Caco-2 (cell line): ENCODE results near the gene RPP25. TPM values are rescaled to one million over a fixed set of nuclear protein-coding genes. Genes with fewer than 3 reads are reported as not detected.

ENCODE experiments used
- BruUV-seq: library from RNA; stranded (reverse); fragments of 400-500 nt; replicated peaks from 2 replicates; lab custom pipeline; 2021; lab: Mats Ljungman, UMichigan
- CTCF ChIA-PET: fragments of 300-600 bp; sonication (Branson Sonifier 250); formaldehyde crosslinking; loops from one replicate; lab custom pipeline; 2022; ENCODE audit warnings: antibody characterized with exemption; lab: Charles Lee
- POLR2A ChIA-PET: fragments of 300-600 bp; sonication (Branson Sonifier 250); formaldehyde crosslinking; loops from one replicate; lab custom pipeline; 2022; ENCODE audit warnings: antibody characterized with exemption; lab: Charles Lee
- DNase-seq, 2 experiments: peaks; one replicate each; pipeline versions ENCODE4 v3.0.0 to v3.0.0-alpha.2; 2020 to 2022
- H3K27me3 ChIP-seq: replicated peaks from 2 replicates; pipeline ENCODE4 v1.6.0; 2011; ENCODE audit warnings: low read length; ENCODE audit not compliant: control insufficient read depth, insufficient read depth
- H3K36me3 ChIP-seq: 2 replicates; pipeline ENCODE4 v1.5.1; 2011; ENCODE audit warnings: low read length; ENCODE audit not compliant: control insufficient read depth, insufficient read depth
- H3K4me1 ChIP-seq: fragments of 250-450 bp; sonication (Bioruptor Pico); 2 replicates; pipeline ENCODE4 v1.5.1; 2020; ENCODE audit warnings: mild to moderate bottlenecking
- H3K4me3 ChIP-seq: 2 replicates; pipeline ENCODE4 v1.5.1; 2011; ENCODE audit warnings: low read depth, mild to moderate bottlenecking, control low read depth, low read length
- H3K9me3 ChIP-seq: fragments of 250-450 bp; sonication (Bioruptor Pico); 2 replicates; pipeline ENCODE4 v1.5.1; 2020; ENCODE audit warnings: mild to moderate bottlenecking, moderate library complexity
- H3K27ac Mint-ChIP-seq: one replicate; pipeline ENCODE4 v1.8.0; 2022; ENCODE audit warnings: mixed read lengths; ENCODE audit not compliant: unreplicated experiment
- H3K27me3 Mint-ChIP-seq: one replicate; pipeline ENCODE4 v1.8.0; 2022; ENCODE audit warnings: mixed read lengths; ENCODE audit not compliant: insufficient read depth, unreplicated experiment
- H3K36me3 Mint-ChIP-seq: one replicate; pipeline ENCODE4 v1.8.0; 2022; ENCODE audit warnings: mild to moderate bottlenecking, mixed read lengths; ENCODE audit not compliant: insufficient read depth, unreplicated experiment
- H3K4me1 Mint-ChIP-seq: one replicate; pipeline ENCODE4 v1.8.0; 2022; ENCODE audit warnings: low read depth, mixed read lengths; ENCODE audit not compliant: unreplicated experiment
- H3K4me3 Mint-ChIP-seq: one replicate; pipeline ENCODE4 v1.8.0; 2022; ENCODE audit warnings: mild to moderate bottlenecking, moderate library complexity, mixed read lengths; ENCODE audit not compliant: unreplicated experiment
- H3K9me3 Mint-ChIP-seq: one replicate; pipeline ENCODE4 v1.8.0; 2022; ENCODE audit warnings: mixed read lengths; ENCODE audit not compliant: unreplicated experiment
- CTCF ChIP-seq, 2 experiments: fragments of 200-600 bp in 1 of 2; IDR thresholded peaks; 1 replicate in 1 of 2; 2 replicates in 1 of 2; pipeline versions ENCODE4 v1.5.1 to v1.8.0; 2011 to 2022; ENCODE audit warnings: antibody characterized with exemption in 1 of 2, control low read depth in 1 of 2, inconsistent platforms in 1 of 2, low read depth in 1 of 2, low read length in 1 of 2, mild to moderate bottlenecking in 1 of 2, moderate library complexity in 1 of 2; ENCODE audit not compliant: insufficient read depth in 1 of 2, severe bottlenecking in 1 of 2, unreplicated experiment in 1 of 2
- intact Hi-C: fragments of 100-400 bp; cut with micrococcal nuclease; formaldehyde crosslinking; loops from one replicate; pipeline ENCODE4 v1.10.0; 2022; ENCODE audit not compliant: unreplicated experiment
- total RNA-seq: library from RNA; stranded (reverse); gene quantifications from 2 replicates; pipeline ENCODE4 v1.2.3, GENCODE V29; 2022

RPP25 gene
- total RNA-seq, 1 experiment from 2014 or later, result 35.3 TPM

- Mint-ChIP-seq H3K4me1 (no peaks in the 10 kb centered on the region), H3K4me3 (no peak overlapping the region), H3K9me3 (no peaks in the 10 kb centered on the region), H3K27me3 (no peaks in the 10 kb centered on the region), H3K27ac (no peak overlapping the region), H3K36me3 (no peaks in the 10 kb centered on the region)
- Histone ChIP-seq H3K9me3 (no peaks in the 10 kb centered on the region), H3K36me3 (no peaks in the 10 kb centered on the region), H3K27me3 (no peaks in the 10 kb centered on the region), H3K4me1 (no peaks in the 10 kb centered on the region), H3K4me3 (no peak overlapping the region)
- TF ChIP-seq CTCF (IDR thresholded peaks at IDR 0.05; ENCODE audit: insufficient read depth in 1 of 2, low read depth in 1 of 2, low read length in 1 of 2, severe bottlenecking in 1 of 2, unreplicated experiment in 1 of 2), result no peak
- ChIA-PET POLR2A (no interaction called here), CTCF (no interaction called here)
- no peak for DNase-seq
- BruUV-seq, result no TSS peak
- intact Hi-C loops, result no loop called here
Measured at GRCh38 chr15:75001310-75001709, 44.7 kb upstream of the RPP25 start.

- ChIA-PET POLR2A (no interaction called here), CTCF (no interaction called here)
- H3K4me1 Mint-ChIP-seq, result peaks cover 10% of the 10 kb centered on the region
- no TSS peak for BruUV-seq
- H3K4me3 ChIP-seq, result no peak overlapping the region
- TF ChIP-seq CTCF (IDR thresholded peaks at IDR 0.05; ENCODE audit: insufficient read depth in 1 of 2, low read depth in 1 of 2, low read length in 1 of 2, severe bottlenecking in 1 of 2, unreplicated experiment in 1 of 2), result no peak
- H3K27me3 Mint-ChIP-seq, result peaks cover 6% of the 10 kb centered on the region
- H3K27ac Mint-ChIP-seq, result no peak overlapping the region
- no peaks in the 10 kb centered on the region for H3K9me3 ChIP-seq
- intact Hi-C loops, result no loop called here
- no peaks in the 10 kb centered on the region for H3K36me3 ChIP-seq
- H3K9me3 Mint-ChIP-seq, result no peaks in the 10 kb centered on the region
- H3K36me3 Mint-ChIP-seq, result peaks cover 7% of the 10 kb centered on the region
- H3K4me1 ChIP-seq, result 0 out of 2 replicates have a peak, but pooled peaks cover 2% of the 10 kb centered on the region
- no peaks in the 10 kb centered on the region for H3K27me3 ChIP-seq
- no peak overlapping the region for H3K4me3 Mint-ChIP-seq
- DNase-seq, result no peak
Measured at GRCh38 chr15:74997543-74997942, 41.0 kb upstream of the RPP25 start.

- H3K36me3 Mint-ChIP-seq, result peaks cover 7% of the 10 kb centered on the region
- no TSS peak for BruUV-seq
- Histone ChIP-seq H3K36me3 (no peaks in the 10 kb centered on the region), H3K9me3 (no peaks in the 10 kb centered on the region), H3K4me3 (no peak overlapping the region), H3K4me1 (0 out of 2 replicates have a peak, but pooled peaks cover 2% of the 10 kb centered on the region), H3K27me3 (no peaks in the 10 kb centered on the region)
- no peaks in the 10 kb centered on the region for H3K9me3 Mint-ChIP-seq
- ChIA-PET POLR2A (no interaction called here), CTCF (no interaction called here)
- peaks cover 10% of the 10 kb centered on the region for H3K4me1 Mint-ChIP-seq
- no peak for TF ChIP-seq CTCF (IDR thresholded peaks at IDR 0.05; ENCODE audit: insufficient read depth in 1 of 2, low read depth in 1 of 2, low read length in 1 of 2, severe bottlenecking in 1 of 2, unreplicated experiment in 1 of 2)
- no peak for DNase-seq
- intact Hi-C loops, result no loop called here
- no peak overlapping the region for H3K4me3 Mint-ChIP-seq
- no peak overlapping the region for H3K27ac Mint-ChIP-seq
- H3K27me3 Mint-ChIP-seq, result peaks cover 6% of the 10 kb centered on the region
Measured at GRCh38 chr15:74997141-74997540, 40.6 kb upstream of the RPP25 start.
